ENCODE data around the gene LYSET. TPM values are rescaled to one million over a fixed set of nuclear protein-coding genes. Genes with fewer than 3 reads are reported as not detected.

Gene LYSET
- total RNA-seq, 1 donor from 2014 or later = 31.1 TPM

GRCh38 chr14:93142854-93143652, 42.1 kb upstream of the LYSET start:
- H3K4me3 Mint-ChIP-seq = no peak overlapping the region
- H3K9me3 Mint-ChIP-seq = no peaks in the 10 kb centered on the region
- H3K4me1 Mint-ChIP-seq = peaks cover 6% of the 10 kb centered on the region

GRCh38 chr14:93146119-93146518, 39.0 kb upstream of the LYSET start:
- Mint-ChIP-seq H3K27ac (ENCODE audit: unreplicated experiment) (no peak overlapping the region), H3K4me1 (peaks cover 13% of the 10 kb centered on the region), H3K4me3 (no peak overlapping the region), H3K36me3 (ENCODE audit: low read depth) (no peaks in the 10 kb centered on the region), H3K27me3 (ENCODE audit: low read depth) (no peaks in the 10 kb centered on the region), H3K9me3 (no peaks in the 10 kb centered on the region)
- TF ChIP-seq CTCF (conservative IDR thresholded peaks at IDR 0.05) = no peak
- DNase-seq (ENCODE audit: low read depth, low spot score) = no peak

More at GRCh38 chr14:93142854-93143652, 42.1 kb upstream of the LYSET start:
- Mint-ChIP-seq H3K27ac (ENCODE audit: unreplicated experiment) (no peak overlapping the region), H3K27me3 (ENCODE audit: low read depth) (no peaks in the 10 kb centered on the region), H3K36me3 (ENCODE audit: low read depth) (no peaks in the 10 kb centered on the region)
- no peak for TF ChIP-seq CTCF (conservative IDR thresholded peaks at IDR 0.05)
- DNase-seq (ENCODE audit: low read depth, low spot score) = no peak

- no peak overlapping the region for H3K27ac Mint-ChIP-seq (ENCODE audit: unreplicated experiment)
- no peaks in the 10 kb centered on the region for H3K9me3 Mint-ChIP-seq
- no peak for DNase-seq (ENCODE audit: low read depth, low spot score)
- H3K4me1 Mint-ChIP-seq = peaks cover 13% of the 10 kb centered on the region
- no peak for TF ChIP-seq CTCF (conservative IDR thresholded peaks at IDR 0.05)
- H3K4me3 Mint-ChIP-seq = no peak overlapping the region
- no peaks in the 10 kb centered on the region for H3K36me3 Mint-ChIP-seq (ENCODE audit: low read depth)
- H3K27me3 Mint-ChIP-seq (ENCODE audit: low read depth) = no peaks in the 10 kb centered on the region
Measured at GRCh38 chr14:93148979-93149378, 36.1 kb upstream of the LYSET start.

GRCh38 chr14:93150227-93151208, 34.6 kb upstream of the LYSET start:
- Mint-ChIP-seq H3K27me3 (ENCODE audit: low read depth) (no peaks in the 10 kb centered on the region), H3K4me3 (no peak overlapping the region), H3K27ac (ENCODE audit: unreplicated experiment) (no peak overlapping the region), H3K36me3 (ENCODE audit: low read depth) (no peaks in the 10 kb centered on the region), H3K9me3 (no peaks in the 10 kb centered on the region), H3K4me1 (peaks cover 13% of the 10 kb centered on the region)
- TF ChIP-seq CTCF (conservative IDR thresholded peaks at IDR 0.05) = no peak
- DNase-seq (ENCODE audit: low read depth, low spot score) = no peak

- H3K27me3 Mint-ChIP-seq (ENCODE audit: low read depth) = no peaks in the 10 kb centered on the region
- no peak overlapping the region for H3K4me3 Mint-ChIP-seq
- no peak overlapping the region for H3K27ac Mint-ChIP-seq (ENCODE audit: unreplicated experiment)
- no peak for TF ChIP-seq CTCF (conservative IDR thresholded peaks at IDR 0.05)
- H3K36me3 Mint-ChIP-seq (ENCODE audit: low read depth) = no peaks in the 10 kb centered on the region
- peaks cover 16% of the 10 kb centered on the region for H3K4me1 Mint-ChIP-seq
- no peaks in the 10 kb centered on the region for H3K9me3 Mint-ChIP-seq
- DNase-seq (ENCODE audit: low read depth, low spot score) = no peak
Measured at GRCh38 chr14:93153121-93153520, 32.0 kb upstream of the LYSET start.

Measured in neural crest cell (in vitro differentiated cells).